PC-9 (cell line): ENCODE results near the gene TOGARAM2. TPM values are rescaled to one million over a fixed set of nuclear protein-coding genes. Genes with fewer than 3 reads are reported as not detected.

Source experiments
- BruUV-seq: library from RNA; stranded (reverse); fragments of 400-500 nt; replicated peaks from 2 replicates; lab custom pipeline; 2021; lab: Mats Ljungman, UMichigan
- CTCF ChIA-PET: fragments of 300-600 bp; sonication (Branson Sonifier 250); formaldehyde crosslinking; loops from one replicate; lab custom pipeline; 2022; ENCODE audit warnings: antibody characterized with exemption; lab: Charles Lee
- POLR2A ChIA-PET: fragments of 300-600 bp; sonication (Branson Sonifier 250); formaldehyde crosslinking; loops from one replicate; lab custom pipeline; 2022; ENCODE audit warnings: antibody characterized with exemption; ENCODE audit not compliant: unreplicated experiment; lab: Charles Lee
- DNase-seq, 2 experiments: peaks; one replicate each; pipeline versions ENCODE4 v3.0.0 to v3.0.0-alpha.2; 2015 to 2022; ENCODE audit warnings: mixed read lengths in 1 of 2
- H2AFZ ChIP-seq: fragments of 200-600 bp; sonication (generic); 2 replicates; pipeline ENCODE4 v1.8.1; 2017; ENCODE audit warnings: antibody characterized with exemption
- H3F3A ChIP-seq: fragments of 200-600 bp; sonication (generic); 2 replicates; pipeline ENCODE4 v1.8.1; 2017; ENCODE audit warnings: antibody characterized with exemption, mild to moderate bottlenecking, low read depth; ENCODE audit not compliant: insufficient read depth
- H3K27ac ChIP-seq: fragments of 200-600 bp; sonication (generic); 2 replicates; pipeline ENCODE4 v1.6.1; 2016; ENCODE audit warnings: mixed run types
- H3K27me3 ChIP-seq: fragments of 200-600 bp; sonication (generic); 2 replicates; pipeline ENCODE4 v1.6.1; 2016; ENCODE audit warnings: low read depth, mixed run types; ENCODE audit not compliant: insufficient read depth
- H3K36me3 ChIP-seq: fragments of 200-600 bp; sonication (generic); 2 replicates; pipeline ENCODE4 v1.6.1; 2016; ENCODE audit warnings: low read depth, mixed run types
- H3K4me1 ChIP-seq: fragments of 200-600 bp; sonication (generic); replicated peaks from 2 replicates; pipeline ENCODE4 v1.6.1; 2016; ENCODE audit warnings: mixed run types; ENCODE audit not compliant: insufficient read depth
- H3K4me2 ChIP-seq: fragments of 200-600 bp; sonication (generic); 2 replicates; pipeline ENCODE4 v1.6.1; 2017; ENCODE audit warnings: mixed run types
- H3K4me3 ChIP-seq: fragments of 200-600 bp; sonication (generic); 2 replicates; pipeline ENCODE4 v1.6.1; 2016; ENCODE audit warnings: mixed run types
- H3K79me2 ChIP-seq: fragments of 200-600 bp; sonication (generic); 2 replicates; pipeline ENCODE4 v1.6.1; 2017; ENCODE audit warnings: low read depth, mixed run types
- H3K9me2 ChIP-seq: fragments of 200-600 bp; sonication (generic); 2 replicates; pipeline ENCODE4 v1.8.1; 2017; ENCODE audit warnings: mild to moderate bottlenecking; ENCODE audit not compliant: insufficient read depth
- H3K9me3 ChIP-seq: fragments of 200-600 bp; sonication (generic); 2 replicates; pipeline ENCODE4 v1.8.1; 2016; ENCODE audit warnings: low read depth; ENCODE audit not compliant: insufficient read depth
- H4K20me1 ChIP-seq: fragments of 200-600 bp; sonication (generic); 2 replicates; pipeline ENCODE4 v1.8.1; 2017; ENCODE audit not compliant: insufficient read depth
- EZH2 ChIP-seq: fragments of 200-600 bp; sonication (generic); IDR thresholded peaks from 2 replicates; pipeline ENCODE4 v1.8.0; 2017; ENCODE audit warnings: antibody characterized with exemption, low read depth
- intact Hi-C: fragments of 100-400 bp; cut with micrococcal nuclease; formaldehyde crosslinking; loops from one replicate; pipeline ENCODE4 v1.10.0; 2022; ENCODE audit not compliant: unreplicated experiment
- total RNA-seq: library from RNA; stranded (reverse); gene quantifications from 2 replicates; pipeline ENCODE4 v1.2.3, GENCODE V29; 2021
- TF ChIP-seq, protein P1 (sequence below): fragments of 200-600 bp; sonication (generic); conservative IDR thresholded peaks from 2 replicates; pipeline ENCODE4 v1.6.1; 2017; ENCODE audit warnings: mixed run types, antibody characterized with exemption, mild to moderate bottlenecking, moderate library complexity

Gene TOGARAM2
- total RNA-seq, 1 experiment from 2014 or later: 0.44 TPM

DNA sequence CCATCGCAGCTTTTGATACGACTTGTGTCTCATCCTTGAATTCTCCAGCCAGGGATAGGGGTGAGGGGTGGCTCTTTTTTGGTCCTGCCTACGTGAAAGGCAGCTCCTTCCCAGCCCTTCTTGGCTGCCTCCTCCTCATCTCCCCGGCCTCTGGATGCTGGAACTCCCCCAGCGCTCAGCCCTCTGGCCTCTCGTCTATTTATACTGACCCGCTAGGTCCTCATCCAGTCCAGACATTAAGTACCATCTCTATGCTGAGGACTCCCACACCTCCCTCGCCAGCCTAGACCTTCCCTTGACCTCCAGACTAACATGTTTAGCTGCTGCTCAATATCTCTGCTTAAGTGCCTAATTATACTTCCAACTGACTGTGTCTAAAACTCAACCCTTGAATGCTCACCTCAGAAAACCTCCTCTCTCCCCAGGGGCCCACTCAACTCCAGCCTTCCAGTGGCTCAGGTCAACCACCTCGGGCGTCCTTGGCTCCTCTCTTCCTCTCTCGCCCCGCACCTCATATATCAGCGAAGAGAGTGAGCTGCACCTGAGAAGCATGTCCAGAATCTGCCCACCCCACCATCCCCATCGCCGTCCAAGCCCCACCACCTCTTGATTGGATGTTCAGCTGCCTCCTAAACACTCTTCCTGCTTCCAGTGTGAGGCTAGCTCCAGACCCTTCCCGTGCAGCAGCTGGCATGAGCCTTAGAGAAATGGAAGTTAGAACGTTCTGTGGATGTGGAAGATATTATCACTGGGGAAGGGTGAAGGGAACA, 34.8 kb downstream of the TOGARAM2 start:
- no TSS peak for BruUV-seq
- intact Hi-C loops: no loop called here
- H3K4me2 ChIP-seq: no peak overlapping the region
- CTCF ChIA-PET: no interaction called here
- no peaks in the 10 kb centered on the region for H4K20me1 ChIP-seq
- H3K27ac ChIP-seq: no peak overlapping the region
- H2AFZ ChIP-seq: no peak overlapping the region
- H3K4me1 ChIP-seq: no peaks in the 10 kb centered on the region
- no peak overlapping the region for H3K4me3 ChIP-seq
- H3F3A ChIP-seq: no peaks in the 10 kb centered on the region
- POLR2A ChIA-PET: no interaction called here
- H3K79me2 ChIP-seq: no peaks in the 10 kb centered on the region
- no peaks in the 10 kb centered on the region for H3K27me3 ChIP-seq
- H3K9me3 ChIP-seq: no peaks in the 10 kb centered on the region
- H3K36me3 ChIP-seq: no peaks in the 10 kb centered on the region
- no peaks in the 10 kb centered on the region for H3K9me2 ChIP-seq
- DNase-seq: no peak
- TF ChIP-seq, protein P1, sequence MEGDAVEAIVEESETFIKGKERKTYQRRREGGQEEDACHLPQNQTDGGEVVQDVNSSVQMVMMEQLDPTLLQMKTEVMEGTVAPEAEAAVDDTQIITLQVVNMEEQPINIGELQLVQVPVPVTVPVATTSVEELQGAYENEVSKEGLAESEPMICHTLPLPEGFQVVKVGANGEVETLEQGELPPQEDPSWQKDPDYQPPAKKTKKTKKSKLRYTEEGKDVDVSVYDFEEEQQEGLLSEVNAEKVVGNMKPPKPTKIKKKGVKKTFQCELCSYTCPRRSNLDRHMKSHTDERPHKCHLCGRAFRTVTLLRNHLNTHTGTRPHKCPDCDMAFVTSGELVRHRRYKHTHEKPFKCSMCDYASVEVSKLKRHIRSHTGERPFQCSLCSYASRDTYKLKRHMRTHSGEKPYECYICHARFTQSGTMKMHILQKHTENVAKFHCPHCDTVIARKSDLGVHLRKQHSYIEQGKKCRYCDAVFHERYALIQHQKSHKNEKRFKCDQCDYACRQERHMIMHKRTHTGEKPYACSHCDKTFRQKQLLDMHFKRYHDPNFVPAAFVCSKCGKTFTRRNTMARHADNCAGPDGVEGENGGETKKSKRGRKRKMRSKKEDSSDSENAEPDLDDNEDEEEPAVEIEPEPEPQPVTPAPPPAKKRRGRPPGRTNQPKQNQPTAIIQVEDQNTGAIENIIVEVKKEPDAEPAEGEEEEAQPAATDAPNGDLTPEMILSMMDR: no peak
- no peak for TF ChIP-seq EZH2

DNA sequence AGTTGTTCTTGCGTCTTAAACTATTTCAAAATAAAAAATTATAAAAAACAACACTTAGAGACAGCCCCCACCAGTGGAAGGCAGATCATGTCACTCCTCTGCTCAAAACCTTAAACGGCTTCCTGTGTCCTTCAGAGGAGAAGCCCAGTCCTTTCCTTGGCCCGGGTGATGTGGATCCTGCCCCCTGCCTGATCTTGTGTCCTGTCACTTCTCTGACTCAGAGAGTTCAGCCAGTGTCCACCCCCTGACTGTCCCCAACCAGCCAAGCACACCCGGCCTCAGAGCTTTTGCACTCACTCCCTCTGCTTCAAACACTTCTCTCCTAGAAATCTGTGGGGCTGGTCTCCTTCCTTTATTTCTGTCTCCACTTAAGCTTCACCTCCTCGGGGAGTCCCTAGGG, 35.4 kb downstream of the TOGARAM2 start:
- H3K9me3 ChIP-seq: no peaks in the 10 kb centered on the region
- no peaks in the 10 kb centered on the region for H3K27me3 ChIP-seq
- no peaks in the 10 kb centered on the region for H3K79me2 ChIP-seq
- H3K27ac ChIP-seq: no peak overlapping the region
- no peaks in the 10 kb centered on the region for H3K9me2 ChIP-seq
- H3F3A ChIP-seq: no peaks in the 10 kb centered on the region
- TF ChIP-seq, protein P1: no peak
- no peak for TF ChIP-seq EZH2
- BruUV-seq: no TSS peak
- CTCF ChIA-PET: no interaction called here
- DNase-seq: no peak
- no peak overlapping the region for H3K4me3 ChIP-seq
- H3K4me2 ChIP-seq: no peak overlapping the region
- no peaks in the 10 kb centered on the region for H3K36me3 ChIP-seq
- H3K4me1 ChIP-seq: no peaks in the 10 kb centered on the region
- H2AFZ ChIP-seq: no peak overlapping the region
- POLR2A ChIA-PET: no interaction called here
- H4K20me1 ChIP-seq: no peaks in the 10 kb centered on the region
- intact Hi-C loops: no loop called here

DNA sequence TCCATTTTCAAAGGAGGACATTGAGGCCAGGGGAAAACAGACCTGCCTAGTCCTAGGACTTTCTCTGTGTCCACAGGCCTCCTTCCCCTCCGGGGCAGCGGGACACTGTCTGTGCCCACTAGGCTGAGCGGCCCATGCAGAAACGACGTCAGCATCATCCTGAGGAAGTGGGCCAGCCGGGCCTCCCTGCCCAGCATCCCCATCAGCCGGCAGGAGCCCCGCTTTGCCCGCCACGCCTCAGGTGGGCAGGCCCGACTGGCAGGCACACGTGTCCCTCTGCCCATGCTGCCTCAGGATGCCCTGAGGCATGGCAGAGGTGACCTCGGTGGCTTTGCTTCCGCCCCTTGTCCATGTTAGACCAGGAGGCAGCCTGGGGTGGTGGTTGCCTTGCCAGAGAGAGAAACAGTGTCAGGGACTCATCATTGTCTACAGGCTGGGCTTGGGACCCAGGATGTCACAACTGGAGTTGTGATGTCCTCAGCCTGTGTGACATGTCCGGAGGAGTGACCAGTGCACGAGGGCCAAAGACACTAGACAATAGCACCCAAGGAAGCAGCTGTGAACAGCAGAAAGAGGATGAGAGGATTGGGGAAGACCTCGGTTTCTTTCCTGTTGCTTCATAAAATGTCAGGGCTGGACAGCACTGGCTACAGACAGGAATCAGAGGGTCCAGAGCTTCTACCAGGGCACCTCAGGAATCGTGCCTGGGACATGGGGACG, 36.8 kb downstream of the TOGARAM2 start:
- no peak overlapping the region for H3K27ac ChIP-seq
- no TSS peak for BruUV-seq
- H4K20me1 ChIP-seq: no peaks in the 10 kb centered on the region
- H2AFZ ChIP-seq: no peak overlapping the region
- H3K4me2 ChIP-seq: no peak overlapping the region
- POLR2A ChIA-PET: no interaction called here
- TF ChIP-seq, protein P1: no peak
- TF ChIP-seq EZH2: no peak
- CTCF ChIA-PET: no interaction called here
- no peak overlapping the region for H3K4me3 ChIP-seq
- H3F3A ChIP-seq: no peaks in the 10 kb centered on the region
- H3K79me2 ChIP-seq: no peaks in the 10 kb centered on the region
- intact Hi-C loops: no loop called here
- no peaks in the 10 kb centered on the region for H3K9me2 ChIP-seq
- DNase-seq: no peak
- no peaks in the 10 kb centered on the region for H3K36me3 ChIP-seq
- no peaks in the 10 kb centered on the region for H3K4me1 ChIP-seq
- H3K9me3 ChIP-seq: no peaks in the 10 kb centered on the region
- H3K27me3 ChIP-seq: no peaks in the 10 kb centered on the region
